Kidney tubule cell (primary cell): ENCODE results near the gene ZNF200.
"Not testable (repeated sequence)": the region's sequence is repeated elsewhere in the genome, so short reads cannot be mapped to it uniquely, and the experiment has no call there.

ENCODE experiments used
- DNase-seq: peaks from one replicate; pipeline ENCODE4 v3.0.0-alpha.2; 2018; ENCODE audit warnings: low spot score

ZNF200 gene

DNA sequence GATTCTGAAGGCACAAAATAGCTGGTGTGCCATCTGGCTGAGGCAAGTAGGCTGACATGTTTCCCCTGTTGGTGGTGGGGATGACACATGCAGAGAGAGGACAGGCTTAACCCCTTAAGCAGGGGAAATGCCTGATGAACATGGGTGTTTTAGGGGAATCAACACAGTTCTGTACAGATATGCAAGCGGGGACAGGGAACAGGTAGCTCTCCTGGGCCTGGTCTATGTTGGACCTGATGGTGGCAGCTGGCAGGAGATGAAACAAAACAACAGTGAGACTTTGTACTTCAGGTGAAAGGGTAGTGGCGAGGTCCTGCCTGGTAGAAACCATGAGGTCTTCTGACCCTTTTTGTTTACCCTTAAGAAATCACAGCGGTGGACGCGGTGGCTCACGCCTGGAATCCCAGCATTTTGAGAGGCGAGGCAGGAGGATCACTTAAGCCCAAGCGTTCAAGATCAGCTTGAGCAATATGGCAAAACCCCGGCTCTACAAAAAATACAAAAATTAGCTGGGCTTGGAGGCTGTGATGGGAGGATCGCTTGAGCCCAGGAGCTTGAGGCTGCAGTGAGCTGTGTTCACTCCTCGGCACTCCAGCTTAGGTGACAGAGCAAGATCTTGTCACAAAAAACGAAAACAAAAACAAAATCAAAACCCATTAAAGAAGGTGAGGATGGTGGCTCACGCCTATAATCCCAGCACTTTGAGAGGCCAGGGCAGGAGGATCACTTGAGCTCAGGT, 36.5 kb downstream of the ZNF200 start:
- no peak for DNase-seq

DNA sequence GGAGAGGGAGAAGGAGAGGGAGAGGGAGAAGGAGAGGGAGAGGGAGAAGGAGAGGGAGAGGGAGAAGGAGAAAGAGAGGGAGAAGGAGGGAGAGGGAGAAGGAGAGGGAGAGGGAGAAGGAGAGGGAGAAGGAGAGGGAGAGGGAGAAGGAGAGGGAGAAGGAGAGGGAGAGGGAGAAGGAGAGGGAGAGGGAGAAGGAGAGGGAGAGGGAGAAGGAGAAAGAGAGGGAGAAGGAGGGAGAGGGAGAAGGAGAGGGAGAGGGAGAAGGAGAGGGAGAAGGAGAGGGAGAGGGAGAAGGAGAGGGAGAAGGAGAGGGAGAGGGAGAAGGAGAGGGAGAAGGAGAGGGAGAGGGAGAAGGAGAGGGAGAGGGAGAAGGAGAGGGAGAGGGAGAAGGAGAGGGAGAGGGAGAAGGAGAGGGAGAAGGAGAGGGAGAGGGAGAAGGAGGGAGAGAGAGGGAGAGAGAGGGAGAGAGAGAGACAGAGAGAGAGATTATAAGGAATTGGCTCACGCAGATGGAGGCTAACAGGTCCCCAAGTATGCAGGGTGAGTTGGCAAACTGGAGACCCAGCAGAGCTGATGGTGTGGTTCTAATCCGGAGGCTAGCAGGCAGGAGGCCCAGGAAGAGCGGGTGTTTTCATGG, 37.1 kb downstream of the ZNF200 start:
- DNase-seq: not testable (repeated sequence)

DNA sequence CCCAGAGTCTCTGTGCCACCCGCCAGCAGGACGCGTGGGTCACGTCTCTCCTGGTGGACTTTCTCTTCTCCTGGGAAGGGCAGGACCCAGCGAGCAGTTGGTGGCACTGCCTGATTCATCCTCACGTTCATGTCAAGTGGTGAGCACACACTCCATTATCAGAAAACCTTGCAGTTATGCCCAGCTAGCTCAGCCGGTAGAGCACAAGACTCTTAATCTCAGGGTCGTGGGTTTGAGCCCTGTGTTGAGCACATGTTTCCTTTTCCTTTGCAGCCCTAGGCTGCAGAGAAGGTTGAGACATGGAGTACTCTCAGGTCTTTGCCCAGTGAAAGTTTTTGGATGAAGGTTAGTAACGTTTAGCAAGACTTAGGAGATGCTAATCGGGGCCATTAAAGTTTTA, 39.0 kb downstream of the ZNF200 start:
- peak; percentile 51 for DNase-seq

DNA sequence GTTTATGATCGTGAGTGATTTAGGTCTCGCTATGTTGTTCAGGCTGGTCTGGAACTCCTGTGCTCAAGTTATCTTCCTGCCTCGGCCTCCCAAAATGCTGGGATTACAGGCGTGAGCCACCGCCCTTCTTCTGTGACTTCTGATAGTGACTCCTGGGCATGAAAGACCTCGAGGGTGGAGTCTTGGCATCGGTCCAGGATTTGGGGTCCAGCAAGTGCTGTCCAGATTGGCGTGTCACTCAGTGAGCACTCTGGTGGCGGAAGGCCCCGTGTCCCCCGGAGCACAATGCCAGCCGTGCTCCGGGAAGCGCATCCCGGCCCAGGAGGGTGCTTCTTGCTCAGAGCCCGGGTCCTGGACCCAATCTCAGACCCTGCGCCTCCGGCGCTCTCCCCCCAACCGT, 40.2 kb downstream of the ZNF200 start:
- DNase-seq: no peak

DNA sequence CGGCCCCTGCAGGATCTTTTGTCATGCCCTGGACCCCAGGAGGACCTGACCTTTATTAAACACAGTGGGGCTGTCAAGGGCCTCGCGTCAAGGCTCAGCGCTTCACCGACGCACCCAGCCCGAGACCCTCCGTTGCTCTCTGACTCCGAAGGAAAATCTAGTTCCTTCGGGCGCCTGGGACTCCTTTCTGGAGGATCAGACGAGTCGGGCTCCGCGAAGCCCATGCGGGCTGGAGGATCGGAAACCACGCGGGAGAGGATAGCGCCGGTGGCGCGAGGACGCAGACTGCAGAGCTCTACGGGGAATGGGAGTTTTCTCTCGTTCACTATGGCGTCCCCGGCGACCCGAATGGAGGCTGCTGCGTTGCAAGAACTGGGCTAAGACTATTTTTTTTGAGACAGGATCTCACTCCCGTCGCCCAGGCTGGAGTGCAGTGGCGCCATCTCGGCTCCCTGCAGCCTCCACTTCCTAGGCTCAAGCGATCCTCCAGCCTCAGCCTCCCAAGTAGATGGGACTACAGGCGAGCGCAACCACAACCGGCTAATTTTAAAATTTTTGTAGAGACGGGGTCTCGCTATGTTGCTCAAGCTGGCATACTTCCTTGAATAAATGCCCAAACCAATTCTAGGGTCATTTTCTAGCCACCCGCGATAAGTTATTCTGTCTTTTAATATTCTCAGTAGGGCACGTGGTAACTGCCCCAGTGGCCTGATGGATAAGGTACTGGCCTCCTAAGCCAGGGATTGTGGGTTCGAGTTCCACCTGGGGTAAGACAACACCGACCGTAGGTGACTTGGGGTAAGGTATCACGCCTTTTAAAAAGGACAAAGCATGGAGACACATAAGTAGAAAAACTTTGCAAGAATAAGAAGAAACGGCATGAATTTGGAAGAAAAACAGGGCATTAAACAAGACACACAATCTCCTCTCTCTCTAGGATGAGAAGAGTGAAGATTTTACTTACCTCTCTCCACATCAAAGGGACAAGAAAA, 41.4 kb downstream of the ZNF200 start:
- peak; percentile 25 for DNase-seq

DNA sequence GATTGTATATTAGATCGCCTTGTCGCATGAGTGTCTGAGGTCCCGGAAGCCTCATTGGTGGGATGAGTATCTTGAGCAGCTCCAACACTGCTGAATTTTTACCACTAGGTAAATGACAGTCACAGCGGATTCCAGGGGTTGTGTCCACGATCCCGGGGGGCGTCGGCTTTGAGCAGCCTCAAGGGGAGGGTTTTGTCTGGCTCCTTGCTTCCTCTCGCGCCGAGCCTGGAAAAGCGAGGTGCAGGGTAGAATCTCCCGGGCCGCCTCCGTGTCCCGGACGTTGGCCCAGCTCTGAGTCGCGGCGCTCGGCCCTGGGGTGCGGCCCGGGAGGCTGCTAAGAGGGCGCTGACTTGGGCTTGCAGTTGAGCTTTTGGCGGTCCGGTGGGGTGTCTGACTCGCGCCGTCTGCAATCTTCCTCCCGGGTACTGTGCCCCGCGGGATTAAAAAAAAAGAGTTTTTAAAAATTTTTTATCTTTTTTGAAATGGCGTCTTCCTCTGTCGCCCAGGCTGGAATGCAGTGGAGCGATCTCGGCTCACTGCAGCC, 42.4 kb downstream of the ZNF200 start:
- no peak for DNase-seq

DNA sequence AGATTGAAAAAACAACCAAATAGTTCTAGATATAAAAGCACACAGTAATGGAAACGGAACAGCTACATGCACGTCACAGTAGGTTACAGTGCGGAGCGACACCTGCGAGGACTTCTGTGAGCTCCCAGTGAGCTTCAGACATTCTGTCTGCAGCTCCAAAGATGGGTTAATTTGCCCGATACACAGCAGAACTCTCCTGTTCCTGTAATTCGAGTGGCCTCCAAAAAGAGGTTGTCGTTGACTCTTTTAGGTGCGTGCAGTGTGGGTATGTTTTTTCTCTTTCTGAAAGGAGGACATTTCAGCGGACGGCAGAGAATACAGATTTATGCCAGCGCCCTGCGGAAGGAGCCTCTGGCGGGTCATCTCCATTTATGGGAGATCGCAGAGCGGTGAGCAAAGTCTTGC, 44.0 kb downstream of the ZNF200 start:
- peak; percentile 43 for DNase-seq

DNA sequence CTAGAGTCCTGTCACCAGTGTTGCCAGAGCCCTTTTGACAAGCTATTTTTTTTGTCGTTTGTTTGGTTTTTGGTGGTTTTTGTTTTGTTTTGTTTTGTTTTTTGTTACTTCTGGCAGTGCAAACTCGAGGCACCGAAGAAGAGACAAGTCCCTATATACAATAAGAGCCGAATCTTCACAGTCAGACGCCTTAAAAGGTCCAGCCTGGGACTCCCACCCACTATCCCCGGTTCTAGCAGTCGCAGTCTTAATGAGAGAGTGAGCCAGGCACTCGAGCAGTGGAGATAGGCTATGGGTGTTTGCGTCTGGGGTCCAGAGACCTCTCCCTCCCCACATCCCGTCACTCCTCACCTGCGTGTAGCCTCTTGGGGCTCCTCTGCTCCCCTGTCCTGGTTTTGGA, 45.1 kb downstream of the ZNF200 start:
- no peak for DNase-seq

DNA sequence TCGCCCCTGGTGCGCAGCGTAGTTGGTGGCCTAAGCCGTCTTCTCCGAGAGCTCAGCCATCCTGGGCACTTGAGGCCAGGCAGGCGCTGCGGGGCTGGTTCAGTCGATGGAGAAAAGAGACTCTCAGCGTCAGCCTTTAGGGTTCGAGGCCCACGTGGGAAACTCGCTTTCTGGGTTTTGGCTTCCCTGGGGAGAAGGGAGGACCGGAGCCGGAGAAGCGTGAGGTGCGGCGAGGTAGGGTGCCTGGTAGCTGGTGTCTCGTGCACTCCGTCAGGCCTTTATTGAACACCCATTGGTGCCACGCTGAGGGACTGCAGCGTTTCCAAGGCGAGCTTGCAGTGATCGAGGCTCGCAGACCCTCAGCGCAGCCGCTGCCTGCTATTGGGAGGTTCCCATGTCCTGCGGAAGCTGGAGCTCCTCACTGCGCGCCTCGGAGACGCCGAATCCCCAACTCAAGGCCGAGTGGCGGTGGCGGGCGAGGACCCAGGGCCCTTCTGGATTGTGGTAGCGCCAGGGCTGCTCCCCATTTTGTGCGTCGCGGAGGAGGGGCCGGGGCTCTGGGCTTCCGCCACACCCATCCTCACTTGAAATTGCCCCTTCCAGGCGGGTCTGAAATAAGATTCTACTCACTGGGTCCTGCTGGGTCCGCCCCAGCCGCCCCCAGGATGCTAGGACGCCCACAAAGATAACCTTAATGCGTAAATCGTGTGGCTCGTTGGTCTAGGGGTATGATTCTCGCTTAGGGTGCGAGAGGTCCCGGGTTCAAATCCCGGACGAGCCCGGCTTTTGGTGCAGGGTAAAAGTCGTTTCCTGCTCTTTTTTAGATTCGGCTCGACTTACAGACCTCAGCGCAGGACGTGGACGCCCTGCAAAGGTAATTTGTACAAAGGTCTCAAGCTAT, 45.8 kb downstream of the ZNF200 start:
- peak; percentile 83 for DNase-seq

DNA sequence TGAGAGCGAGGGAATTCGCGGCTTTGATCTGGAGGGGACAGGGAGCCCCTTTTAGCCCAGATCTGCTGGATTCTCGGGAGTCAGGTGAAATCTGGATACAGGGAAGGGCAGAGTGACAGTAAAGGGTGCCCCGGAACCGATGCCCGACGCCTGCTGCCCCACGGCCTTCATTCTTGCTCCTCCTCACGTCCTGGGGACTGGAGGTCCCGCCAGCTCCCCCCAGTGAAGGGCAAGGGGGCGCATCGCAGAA, 46.4 kb downstream of the ZNF200 start:
- DNase-seq: no peak

DNA sequence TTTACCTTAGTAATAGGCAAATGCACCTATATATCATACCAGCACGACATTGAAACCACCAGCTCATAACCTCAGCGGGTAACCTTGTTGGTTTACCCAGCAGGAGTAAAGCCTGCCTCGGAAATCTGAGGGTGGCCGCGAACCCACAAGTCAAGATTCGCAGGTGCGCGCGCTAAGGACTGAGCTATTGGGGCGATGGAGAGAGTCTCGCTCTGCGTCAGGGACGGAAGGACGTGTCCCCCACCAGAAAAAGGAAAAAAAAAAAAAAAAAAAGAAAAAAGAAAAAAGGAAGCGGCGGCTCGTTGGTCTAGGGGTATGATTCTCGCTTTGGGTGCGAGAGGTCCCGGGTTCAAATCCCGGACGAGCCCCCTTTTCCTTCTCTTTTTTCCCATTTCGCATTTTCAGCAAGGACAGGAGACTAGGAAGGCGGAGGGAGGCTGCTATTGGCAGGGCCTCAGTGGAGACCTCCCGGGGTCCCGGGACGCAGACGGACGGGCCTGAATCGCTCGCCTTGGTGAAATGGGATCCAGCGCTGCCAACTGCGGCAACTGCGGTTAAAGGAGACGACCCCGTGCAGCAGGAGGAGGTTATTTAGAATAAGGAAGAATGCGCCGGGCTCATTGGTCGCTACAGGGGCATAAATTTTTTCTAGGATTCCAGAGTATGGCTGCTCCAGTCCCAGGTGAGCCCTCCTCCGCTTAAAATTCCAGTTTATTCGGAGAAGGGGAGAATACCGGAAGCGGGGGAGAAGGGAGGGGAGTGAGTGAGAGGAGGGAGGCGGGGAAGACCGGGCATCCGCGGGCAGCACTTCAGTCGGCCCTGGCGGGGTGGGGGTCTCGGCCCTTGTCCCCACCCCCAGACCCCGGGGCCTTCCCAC, 46.9 kb downstream of the ZNF200 start, which contains the start of gene OR1F1:
Gene OR1F1 (plus strand): TSS at position 407 of the 877 bp plus-strand sequence.
- DNase-seq: peak; percentile 87

DNA sequence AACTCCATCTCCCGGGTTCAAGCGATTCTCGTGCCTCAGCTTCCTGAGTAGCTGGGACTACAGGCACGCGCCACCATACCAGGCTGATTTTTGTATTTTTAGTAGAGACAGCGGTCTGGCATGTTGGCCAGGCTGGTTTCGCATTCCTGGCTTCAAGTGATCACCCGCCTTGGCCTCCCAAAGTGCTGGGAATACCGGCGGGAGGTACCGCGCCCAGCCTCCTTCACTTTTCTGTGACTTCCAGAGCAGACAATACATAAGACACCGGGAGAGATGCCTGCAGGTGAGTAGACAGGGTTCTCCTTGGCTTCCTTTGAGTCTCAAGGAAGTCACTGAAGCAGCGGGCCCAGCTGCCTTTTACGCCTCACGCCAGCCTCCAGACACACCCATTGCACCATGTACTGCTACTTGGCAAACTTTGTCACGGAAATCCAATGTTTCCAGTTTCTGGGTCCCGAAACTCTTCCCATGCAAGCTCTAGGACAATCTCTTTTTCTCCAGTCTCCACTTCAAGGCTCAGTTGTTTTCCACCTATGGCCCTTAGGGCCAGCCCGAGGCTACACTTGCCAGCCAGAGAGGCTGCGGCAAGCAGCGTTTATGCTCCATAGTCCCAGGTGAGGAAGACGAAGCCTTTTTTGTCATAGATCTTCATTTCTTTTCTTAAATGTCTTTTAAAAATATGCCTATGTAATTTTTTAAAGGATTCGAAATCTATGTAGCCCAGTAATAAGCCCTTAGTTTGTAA, 47.8 kb downstream of the ZNF200 start:
- DNase-seq: no peak

DNA sequence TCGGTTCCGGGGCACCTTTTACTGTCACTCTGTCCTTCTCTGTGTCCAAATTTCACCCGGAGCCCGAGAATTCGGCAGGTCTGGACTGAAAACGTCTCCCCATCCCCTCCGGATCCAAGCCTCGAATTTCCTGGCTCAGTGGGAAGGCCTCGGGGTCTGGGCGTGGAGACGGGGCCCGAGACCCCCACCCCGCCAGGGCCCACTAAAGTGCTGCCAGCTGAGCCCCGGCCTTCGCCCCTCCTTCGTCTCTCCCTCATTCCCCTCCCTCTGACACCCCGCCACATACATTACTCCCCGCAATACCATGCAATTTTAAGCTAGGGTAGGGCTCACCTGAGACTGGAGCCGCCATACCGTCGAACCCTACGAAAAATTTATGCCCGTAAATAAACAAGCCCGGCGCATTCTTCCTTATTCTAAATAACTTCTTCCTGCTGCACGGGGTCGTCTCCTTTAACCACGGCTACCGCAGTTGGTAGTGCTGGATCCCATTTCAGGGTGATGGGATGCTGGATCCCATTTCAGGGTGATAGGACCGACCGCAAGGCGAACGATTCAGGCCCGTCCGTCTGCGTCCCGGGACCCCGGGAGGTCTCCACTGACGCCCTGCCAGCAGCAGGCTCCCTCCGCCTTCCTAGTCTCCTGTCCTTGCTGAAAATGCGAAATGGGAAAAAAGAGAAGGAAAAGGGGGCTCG, 51.4 kb downstream of the ZNF200 start:
- no peak for DNase-seq

DNA sequence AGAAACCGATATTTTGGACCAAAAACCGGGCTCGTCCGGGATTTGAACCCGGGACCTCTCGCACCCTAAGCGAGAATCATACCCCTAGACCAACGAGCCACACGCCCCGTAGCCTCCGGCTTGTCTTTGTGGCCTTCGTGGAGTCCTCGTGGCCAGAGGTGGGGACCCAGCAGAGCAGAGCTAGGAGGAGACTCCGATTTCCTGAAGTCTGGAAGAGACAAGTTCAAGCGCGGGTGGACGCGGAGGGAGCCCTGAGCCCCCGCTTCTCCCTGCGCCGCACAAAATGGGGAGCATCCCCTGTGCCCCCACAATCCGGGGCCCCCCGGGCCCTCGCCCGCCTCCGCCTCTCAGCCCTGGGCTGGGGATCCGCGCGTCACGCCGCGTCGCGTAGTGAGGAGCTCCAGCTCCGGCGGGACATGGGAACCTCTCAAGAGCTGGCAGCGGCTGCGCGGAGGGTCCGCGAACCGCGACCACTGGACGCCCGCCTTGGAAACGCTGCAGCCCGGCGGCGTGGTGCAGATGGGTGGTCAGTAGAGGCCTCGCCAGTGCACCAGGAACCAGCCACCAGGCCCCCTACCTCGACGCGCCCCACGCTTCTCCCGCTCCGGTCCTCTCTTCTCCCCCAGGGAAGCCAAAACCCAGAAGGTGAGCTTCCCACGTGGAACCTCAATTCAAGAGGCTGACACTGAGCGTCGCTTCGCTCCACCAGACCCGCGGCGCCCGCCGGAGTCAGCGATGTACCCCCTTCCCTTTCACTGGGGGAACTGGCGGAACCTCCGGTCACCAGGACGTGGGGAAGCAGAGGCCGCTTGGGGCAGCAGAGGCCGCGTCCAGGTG, 52.1 kb downstream of the ZNF200 start:
- DNase-seq: peak; percentile 88

DNA sequence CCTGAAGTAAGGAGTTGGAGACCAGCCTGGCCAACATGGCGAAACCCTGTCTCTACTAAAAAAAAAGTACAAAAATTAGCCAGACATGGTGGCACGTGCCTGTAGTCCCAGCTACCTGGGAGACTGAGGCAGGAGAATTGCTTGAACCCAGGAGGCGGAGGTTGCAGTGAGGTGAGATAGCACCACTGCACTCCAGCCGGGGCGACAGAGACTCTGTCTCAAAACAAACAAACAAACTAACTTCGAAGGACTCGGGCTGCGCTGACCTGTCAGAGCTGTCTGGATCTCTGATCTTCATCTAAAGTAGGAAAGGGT, 52.7 kb downstream of the ZNF200 start:
- DNase-seq: not testable (repeated sequence)

DNA sequence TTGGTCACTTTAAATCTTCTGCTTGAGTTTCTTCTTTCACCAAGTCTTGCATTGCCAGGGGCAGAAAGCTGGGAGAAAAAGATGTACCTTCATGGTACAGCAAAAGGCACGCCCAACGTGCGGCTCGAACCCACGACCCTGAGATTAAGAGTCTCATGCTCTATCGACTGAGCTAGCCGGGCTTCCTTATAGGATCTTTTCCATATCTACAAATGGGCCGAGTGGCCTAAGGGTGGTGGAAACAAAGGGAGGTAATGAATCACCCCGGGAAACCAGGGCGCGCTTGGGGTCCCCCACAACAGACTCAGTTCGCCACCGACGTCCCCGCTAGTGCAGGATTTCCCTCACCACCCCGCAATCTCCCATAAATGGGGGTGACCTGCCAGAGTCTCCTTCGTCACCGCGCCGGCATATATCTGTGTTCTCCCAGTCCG, 54.5 kb downstream of the ZNF200 start:
- peak; percentile 77 for DNase-seq

DNA sequence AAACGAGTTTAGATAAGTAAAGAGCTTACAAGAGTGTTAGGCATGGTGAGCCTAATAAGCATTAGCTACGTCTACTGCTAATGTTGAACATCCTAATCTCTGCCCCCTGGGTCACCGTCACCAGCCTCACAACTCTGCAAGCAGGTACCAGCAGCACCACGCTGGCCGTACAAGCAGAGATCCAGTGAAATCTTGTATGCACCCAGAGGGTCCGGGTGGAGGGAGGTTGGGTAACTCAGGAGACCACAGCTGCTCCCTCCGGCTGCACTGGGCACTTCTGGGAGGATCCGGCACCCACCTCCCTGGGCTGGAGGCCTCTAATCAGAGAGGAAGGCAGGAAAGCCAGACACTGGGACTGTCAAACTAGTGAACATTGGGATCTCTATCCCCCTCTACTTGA, 55.3 kb downstream of the ZNF200 start:
- DNase-seq: no peak
